ENCODE results near the gene PGLYRP2.

Gene PGLYRP2

GRCh38 chr19:15438124-15438496, 41.2 kb downstream of the PGLYRP2 start:
- ChIA-PET CTCF (no interaction called here), POLR2A (no interaction called here)
- Histone ChIP-seq H3K27ac (ENCODE audit: extremely low read depth, low read depth, low read length) (no peak overlapping the region), H3K36me3 (ENCODE audit: control insufficient read depth in 2 of 2, insufficient read depth in 1 of 2, low read length in 2 of 2) (no peaks in the 10 kb centered on the region), H3K4me1 (ENCODE audit: control insufficient read depth, insufficient read depth, low read length) (no peaks in the 10 kb centered on the region), H3K9me3 (ENCODE audit: control insufficient read depth, insufficient read depth, low read depth, low read length) (no peaks in the 10 kb centered on the region), H3K4me3 (ENCODE audit: low read depth, low read length) (no peak overlapping the region)
- TF ChIP-seq ZSCAN4 (tag by site-specific recombination; IDR thresholded peaks at IDR 0.05) (no peak), ZNF423 (tag by site-specific recombination; IDR thresholded peaks at IDR 0.05) (no peak)

DNA sequence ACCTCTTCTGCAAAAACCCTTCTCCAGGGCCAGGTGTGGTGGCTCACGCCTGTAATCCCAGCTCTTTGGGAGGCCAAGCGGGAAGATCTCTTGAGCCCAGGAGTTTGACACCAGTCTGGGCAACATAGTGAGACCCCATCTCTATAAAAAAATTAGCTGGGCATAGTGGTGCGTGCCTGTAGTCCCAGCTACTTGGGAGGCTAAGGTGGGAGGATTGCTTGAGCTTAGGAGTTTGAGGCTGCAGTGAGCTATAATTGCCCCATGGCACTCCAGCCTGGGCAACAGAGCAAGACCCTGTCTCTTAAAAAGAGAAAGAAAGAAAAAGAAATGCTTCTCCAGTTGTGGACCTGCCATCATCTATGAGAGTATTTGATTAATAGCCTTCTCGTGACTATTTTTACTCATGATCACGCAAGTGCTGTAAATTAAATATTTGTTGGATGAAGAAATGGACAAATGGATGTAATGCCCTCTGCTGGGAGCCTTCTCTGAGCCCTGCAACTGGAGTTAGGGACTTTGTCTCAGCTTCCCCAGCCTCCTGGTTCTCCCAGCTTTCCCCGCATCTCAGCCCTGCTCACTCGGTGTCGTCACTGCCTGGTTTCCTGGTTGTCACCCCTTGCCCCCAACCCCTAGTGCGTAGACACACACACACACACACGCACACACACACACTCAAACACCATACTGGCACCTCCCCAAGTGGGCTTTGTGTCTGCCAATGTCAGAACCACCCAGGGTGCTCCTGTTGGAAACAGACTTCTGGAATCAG, 41.8 kb downstream of the PGLYRP2 start:
- Histone ChIP-seq H3K9me3 (ENCODE audit: control insufficient read depth, insufficient read depth, low read depth, low read length) (no peaks in the 10 kb centered on the region), H3K27ac (ENCODE audit: extremely low read depth, low read depth, low read length) (no peak overlapping the region), H3K4me1 (ENCODE audit: control insufficient read depth, insufficient read depth, low read length) (no peaks in the 10 kb centered on the region), H3K4me3 (ENCODE audit: low read depth, low read length) (no peak overlapping the region), H3K36me3 (ENCODE audit: control insufficient read depth in 2 of 2, insufficient read depth in 1 of 2, low read length in 2 of 2) (no peaks in the 10 kb centered on the region)
- ChIA-PET POLR2A (interaction anchor here (0.7 kb wide), 1 partner anchor 19 kb away, joined by 3 read pairs; the partner anchor contains the start of gene AKAP8L), CTCF (interaction anchor here (0.7 to 1.1 kb wide), 3 partner anchors 18 to 118 kb away, joined by 4 to 9 read pairs (median 4); partner anchors contain the start of gene AKAP8L)
- TF ChIP-seq, protein P1, sequence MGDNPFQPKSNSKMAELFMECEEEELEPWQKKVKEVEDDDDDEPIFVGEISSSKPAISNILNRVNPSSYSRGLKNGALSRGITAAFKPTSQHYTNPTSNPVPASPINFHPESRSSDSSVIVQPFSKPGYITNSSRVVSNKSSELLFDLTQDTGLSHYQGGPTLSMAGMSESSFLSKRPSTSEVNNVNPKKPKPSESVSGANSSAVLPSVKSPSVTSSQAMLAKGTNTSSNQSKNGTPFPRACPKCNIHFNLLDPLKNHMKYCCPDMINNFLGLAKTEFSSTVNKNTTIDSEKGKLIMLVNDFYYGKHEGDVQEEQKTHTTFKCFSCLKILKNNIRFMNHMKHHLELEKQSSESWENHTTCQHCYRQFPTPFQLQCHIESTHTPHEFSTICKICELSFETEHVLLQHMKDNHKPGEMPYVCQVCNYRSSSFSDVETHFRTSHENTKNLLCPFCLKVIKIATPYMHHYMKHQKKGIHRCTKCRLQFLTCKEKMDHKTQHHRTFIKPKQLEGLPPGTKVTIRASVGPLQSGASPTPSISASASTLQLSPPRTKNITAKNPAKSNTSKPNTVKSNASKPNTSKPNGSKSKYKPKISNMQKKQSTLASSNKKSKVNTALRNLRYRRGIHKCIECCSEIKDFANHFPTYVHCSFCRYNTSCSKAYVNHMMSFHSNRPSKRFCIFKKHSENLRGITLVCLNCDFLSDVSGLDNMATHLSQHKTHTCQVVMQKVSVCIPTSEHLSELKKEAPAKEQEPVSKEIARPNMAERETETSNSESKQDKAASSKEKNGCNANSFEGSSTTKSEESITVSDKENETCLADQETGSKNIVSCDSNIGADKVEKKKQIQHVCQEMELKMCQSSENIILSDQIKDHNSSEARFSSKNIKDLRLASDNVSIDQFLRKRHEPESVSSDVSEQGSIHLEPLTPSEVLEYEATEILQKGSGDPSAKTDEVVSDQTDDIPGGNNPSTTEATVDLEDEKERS (tag by site-specific recombination; IDR thresholded peaks at IDR 0.05): no peak
- TF ChIP-seq ZNF146 (tag by site-specific recombination; IDR thresholded peaks at IDR 0.05) (no peak), ZSCAN4 (tag by site-specific recombination; IDR thresholded peaks at IDR 0.05) (peak; percentile 48; the same call in 1 of the 2 replicates), ZNF140 (tag by site-specific recombination; IDR thresholded peaks at IDR 0.05) (no peak), ZNF521 (tag by site-specific recombination; IDR thresholded peaks at IDR 0.05) (no peak), ZNF121 (tag by site-specific recombination; IDR thresholded peaks at IDR 0.05) (peak; percentile 96), ZIC2 (tag by site-specific recombination; IDR thresholded peaks at IDR 0.05) (peak; percentile 44), ZBTB48 (tag by site-specific recombination; IDR thresholded peaks at IDR 0.05) (0 out of 2 replicates have a peak, but pooled peaks have one; percentile 32)
- TF ChIP-seq, protein P2, sequence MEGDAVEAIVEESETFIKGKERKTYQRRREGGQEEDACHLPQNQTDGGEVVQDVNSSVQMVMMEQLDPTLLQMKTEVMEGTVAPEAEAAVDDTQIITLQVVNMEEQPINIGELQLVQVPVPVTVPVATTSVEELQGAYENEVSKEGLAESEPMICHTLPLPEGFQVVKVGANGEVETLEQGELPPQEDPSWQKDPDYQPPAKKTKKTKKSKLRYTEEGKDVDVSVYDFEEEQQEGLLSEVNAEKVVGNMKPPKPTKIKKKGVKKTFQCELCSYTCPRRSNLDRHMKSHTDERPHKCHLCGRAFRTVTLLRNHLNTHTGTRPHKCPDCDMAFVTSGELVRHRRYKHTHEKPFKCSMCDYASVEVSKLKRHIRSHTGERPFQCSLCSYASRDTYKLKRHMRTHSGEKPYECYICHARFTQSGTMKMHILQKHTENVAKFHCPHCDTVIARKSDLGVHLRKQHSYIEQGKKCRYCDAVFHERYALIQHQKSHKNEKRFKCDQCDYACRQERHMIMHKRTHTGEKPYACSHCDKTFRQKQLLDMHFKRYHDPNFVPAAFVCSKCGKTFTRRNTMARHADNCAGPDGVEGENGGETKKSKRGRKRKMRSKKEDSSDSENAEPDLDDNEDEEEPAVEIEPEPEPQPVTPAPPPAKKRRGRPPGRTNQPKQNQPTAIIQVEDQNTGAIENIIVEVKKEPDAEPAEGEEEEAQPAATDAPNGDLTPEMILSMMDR (tag by site-specific recombination; IDR thresholded peaks at IDR 0.05): peak; percentile 52

DNA sequence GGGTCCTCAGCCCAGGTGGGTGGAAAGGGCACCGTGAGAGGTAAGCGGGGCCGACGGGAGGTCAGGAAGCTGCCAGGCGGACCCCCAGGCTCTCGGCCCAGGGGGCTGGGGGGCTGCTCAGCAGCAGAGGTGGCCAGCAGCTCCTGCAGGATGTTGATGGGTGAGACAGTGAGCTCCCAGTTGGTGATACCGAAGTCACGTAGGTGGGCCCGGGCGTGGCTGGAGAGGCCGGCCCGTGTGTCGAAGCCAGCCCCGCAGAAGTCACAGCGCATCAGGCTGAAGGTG, 42.5 kb downstream of the PGLYRP2 start:
- ChIA-PET POLR2A (interaction anchor here (0.7 kb wide), 1 partner anchor 18 kb away, joined by 3 read pairs; the partner anchor contains the start of gene AKAP8L), CTCF (interaction anchor here (0.7 to 1.1 kb wide), 3 partner anchors 17 to 119 kb away, joined by 4 to 9 read pairs (median 4); partner anchors contain the start of gene AKAP8L)
- Histone ChIP-seq H3K27ac (ENCODE audit: extremely low read depth, low read depth, low read length) (no peak overlapping the region), H3K9me3 (ENCODE audit: control insufficient read depth, insufficient read depth, low read depth, low read length) (no peaks in the 10 kb centered on the region), H3K4me1 (ENCODE audit: control insufficient read depth, insufficient read depth, low read length) (no peaks in the 10 kb centered on the region), H3K36me3 (ENCODE audit: control insufficient read depth in 2 of 2, insufficient read depth in 1 of 2, low read length in 2 of 2) (no peaks in the 10 kb centered on the region), H3K4me3 (ENCODE audit: low read depth, low read length) (no peak overlapping the region)
- no peak for TF ChIP-seq ZBTB11 (tag by site-specific recombination; conservative IDR thresholded peaks at IDR 0.05; ENCODE audit: low read depth)
